B cell (primary cell): ENCODE results near the gene SNRNP48.

Source experiments
- EZH2 ChIP-seq: IDR thresholded peaks from 2 replicates; pipeline ENCODE4 v1.6.1; 2012; ENCODE audit warnings: borderline replicate concordance, low read depth, mild to moderate bottlenecking, moderate library complexity, low read length; ENCODE audit not compliant: insufficient read depth, poor library complexity, severe bottlenecking
- TF ChIP-seq, protein P1 (sequence below): fragments of 200-600 bp; IDR thresholded peaks from one replicate; pipeline ENCODE4 v1.8.0; 2022; ENCODE audit warnings: antibody characterized with exemption, mild to moderate bottlenecking

- TF ChIP-seq, protein P1, sequence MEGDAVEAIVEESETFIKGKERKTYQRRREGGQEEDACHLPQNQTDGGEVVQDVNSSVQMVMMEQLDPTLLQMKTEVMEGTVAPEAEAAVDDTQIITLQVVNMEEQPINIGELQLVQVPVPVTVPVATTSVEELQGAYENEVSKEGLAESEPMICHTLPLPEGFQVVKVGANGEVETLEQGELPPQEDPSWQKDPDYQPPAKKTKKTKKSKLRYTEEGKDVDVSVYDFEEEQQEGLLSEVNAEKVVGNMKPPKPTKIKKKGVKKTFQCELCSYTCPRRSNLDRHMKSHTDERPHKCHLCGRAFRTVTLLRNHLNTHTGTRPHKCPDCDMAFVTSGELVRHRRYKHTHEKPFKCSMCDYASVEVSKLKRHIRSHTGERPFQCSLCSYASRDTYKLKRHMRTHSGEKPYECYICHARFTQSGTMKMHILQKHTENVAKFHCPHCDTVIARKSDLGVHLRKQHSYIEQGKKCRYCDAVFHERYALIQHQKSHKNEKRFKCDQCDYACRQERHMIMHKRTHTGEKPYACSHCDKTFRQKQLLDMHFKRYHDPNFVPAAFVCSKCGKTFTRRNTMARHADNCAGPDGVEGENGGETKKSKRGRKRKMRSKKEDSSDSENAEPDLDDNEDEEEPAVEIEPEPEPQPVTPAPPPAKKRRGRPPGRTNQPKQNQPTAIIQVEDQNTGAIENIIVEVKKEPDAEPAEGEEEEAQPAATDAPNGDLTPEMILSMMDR: no peak
- TF ChIP-seq EZH2: no peak
Measured at GRCh38 chr6:7624796-7625710, 35.1 kb downstream of the SNRNP48 start.
